ENCODE data around the gene CYREN. TPM values are rescaled to one million over a fixed set of nuclear protein-coding genes. Genes with fewer than 3 reads are reported as not detected.
A peak's percentile ranks its signal among the peaks of the same experiment; 100 is the strongest.

CYREN gene
- polyA plus RNA-seq, 2 of the 4 experiments (the other 2 are of a cell fraction): 59.3 to 70.4 TPM

- TF ChIP-seq, protein P1, sequence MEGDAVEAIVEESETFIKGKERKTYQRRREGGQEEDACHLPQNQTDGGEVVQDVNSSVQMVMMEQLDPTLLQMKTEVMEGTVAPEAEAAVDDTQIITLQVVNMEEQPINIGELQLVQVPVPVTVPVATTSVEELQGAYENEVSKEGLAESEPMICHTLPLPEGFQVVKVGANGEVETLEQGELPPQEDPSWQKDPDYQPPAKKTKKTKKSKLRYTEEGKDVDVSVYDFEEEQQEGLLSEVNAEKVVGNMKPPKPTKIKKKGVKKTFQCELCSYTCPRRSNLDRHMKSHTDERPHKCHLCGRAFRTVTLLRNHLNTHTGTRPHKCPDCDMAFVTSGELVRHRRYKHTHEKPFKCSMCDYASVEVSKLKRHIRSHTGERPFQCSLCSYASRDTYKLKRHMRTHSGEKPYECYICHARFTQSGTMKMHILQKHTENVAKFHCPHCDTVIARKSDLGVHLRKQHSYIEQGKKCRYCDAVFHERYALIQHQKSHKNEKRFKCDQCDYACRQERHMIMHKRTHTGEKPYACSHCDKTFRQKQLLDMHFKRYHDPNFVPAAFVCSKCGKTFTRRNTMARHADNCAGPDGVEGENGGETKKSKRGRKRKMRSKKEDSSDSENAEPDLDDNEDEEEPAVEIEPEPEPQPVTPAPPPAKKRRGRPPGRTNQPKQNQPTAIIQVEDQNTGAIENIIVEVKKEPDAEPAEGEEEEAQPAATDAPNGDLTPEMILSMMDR (IDR thresholded peaks at IDR 0.05): no peak
- TF ChIP-seq BCL3 (IDR thresholded peaks at IDR 0.05): no peak
- TF ChIP-seq, protein P2, sequence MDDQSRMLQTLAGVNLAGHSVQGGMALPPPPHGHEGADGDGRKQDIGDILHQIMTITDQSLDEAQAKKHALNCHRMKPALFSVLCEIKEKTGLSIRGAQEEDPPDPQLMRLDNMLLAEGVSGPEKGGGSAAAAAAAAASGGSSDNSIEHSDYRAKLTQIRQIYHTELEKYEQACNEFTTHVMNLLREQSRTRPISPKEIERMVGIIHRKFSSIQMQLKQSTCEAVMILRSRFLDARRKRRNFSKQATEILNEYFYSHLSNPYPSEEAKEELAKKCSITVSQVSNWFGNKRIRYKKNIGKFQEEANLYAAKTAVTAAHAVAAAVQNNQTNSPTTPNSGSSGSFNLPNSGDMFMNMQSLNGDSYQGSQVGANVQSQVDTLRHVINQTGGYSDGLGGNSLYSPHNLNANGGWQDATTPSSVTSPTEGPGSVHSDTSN (IDR thresholded peaks at IDR 0.05): no peak
- no peak for TF ChIP-seq CHD2 (IDR thresholded peaks at IDR 0.05; ENCODE audit: low read length, partially characterized antibody)
Measured at GRCh38 chr7:135150072-135150782, 20.3 kb downstream of the CYREN start (continued).

DNA sequence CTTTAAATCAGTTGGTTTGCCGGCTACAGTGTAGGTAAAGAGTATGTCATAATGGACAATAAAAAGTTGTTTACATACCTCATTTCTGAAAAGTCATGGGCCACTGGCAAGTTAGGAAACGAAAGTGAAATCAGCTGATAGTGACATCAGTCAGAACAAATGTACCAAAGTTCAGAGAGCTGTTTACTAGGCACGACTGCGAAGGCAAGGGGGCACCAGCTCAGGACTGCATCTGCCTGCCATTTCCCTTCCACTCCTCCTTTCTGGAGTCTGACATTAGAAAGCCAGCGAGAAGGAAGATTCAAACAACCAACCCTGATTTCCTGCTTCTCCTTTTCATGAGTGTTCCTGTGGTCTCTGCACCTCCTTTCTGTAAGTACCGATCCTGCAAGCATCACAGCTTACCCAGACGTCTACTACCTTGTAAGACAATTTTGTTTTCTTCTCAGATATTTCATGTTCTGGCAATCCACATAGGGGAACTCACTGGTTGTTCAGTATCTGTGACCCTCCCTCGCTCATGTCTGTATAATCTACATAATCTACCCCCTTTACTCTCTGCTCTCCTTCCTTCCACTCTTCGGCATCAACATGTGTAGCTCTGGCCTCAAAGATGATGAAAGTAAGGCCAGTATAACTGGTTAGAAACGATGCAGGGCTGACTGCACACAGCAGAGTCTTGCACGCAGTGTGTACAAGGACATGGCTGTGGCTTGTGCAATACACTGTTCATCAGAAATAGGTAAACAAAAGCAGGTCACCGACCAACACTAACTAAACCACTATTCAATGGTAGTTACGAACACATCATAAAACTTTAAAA, 22.4 kb downstream of the CYREN start, which contains the start of gene TMEM140:
TMEM140 (plus strand) TSS at position 174 of the 823 bp plus-strand sequence. CDS start 16,370 bp downstream, outside the sequence.
- Histone ChIP-seq H3K9me3 (no peaks in the 10 kb centered on the region), H3K27ac (peak within 1 kb of the TSS; percentile 61 to 72), H3K4me1 (peaks cover 16% of the 10 kb centered on the region), H3K4me2 (peak within 1 kb of the TSS; percentile 85), H3K4me3 (peak within 1 kb of the TSS; percentile 41)
- DNase-seq (ENCODE audit: low read depth in 1 of 2, low spot score in 1 of 2) (peak in 1 of 2 experiments; percentile 56), FAIRE-seq (no peak), ATAC-seq (peak; percentile 77 to 83)
- TF ChIP-seq EP300 (IDR thresholded peaks at IDR 0.05) (no peak), MAX (IDR thresholded peaks at IDR 0.05) (0 out of 2 replicates have a peak, but pooled peaks have one; percentile 24), FOSL2 (IDR thresholded peaks at IDR 0.05) (no peak), FOSL2 (CRISPR knock-in tag; IDR thresholded peaks at IDR 0.05) (no peak), HOXB5 (CRISPR knock-in tag; IDR thresholded peaks at IDR 0.05) (no peak), TP53 (CRISPR knock-in tag; IDR thresholded peaks at IDR 0.05) (no peak), CEBPB (IDR thresholded peaks at IDR 0.05) (peak; percentile 57 to 68; a peak in 3 of 4 replicates), RNF2 (IDR thresholded peaks at IDR 0.05; ENCODE audit: borderline replicate concordance, low read depth) (no peak), USF2 (IDR thresholded peaks at IDR 0.05) (no peak), BHLHE40 (IDR thresholded peaks at IDR 0.05; ENCODE audit: low read depth, low read length) (no peak), HOXA7 (CRISPR knock-in tag; IDR thresholded peaks at IDR 0.05) (no peak), NFE2L2 (conservative IDR thresholded peaks at IDR 0.05; ENCODE audit: low read length) (no peak), SREBF2 (IDR thresholded peaks at IDR 0.05) (no peak)
- TF ChIP-seq, protein P3, sequence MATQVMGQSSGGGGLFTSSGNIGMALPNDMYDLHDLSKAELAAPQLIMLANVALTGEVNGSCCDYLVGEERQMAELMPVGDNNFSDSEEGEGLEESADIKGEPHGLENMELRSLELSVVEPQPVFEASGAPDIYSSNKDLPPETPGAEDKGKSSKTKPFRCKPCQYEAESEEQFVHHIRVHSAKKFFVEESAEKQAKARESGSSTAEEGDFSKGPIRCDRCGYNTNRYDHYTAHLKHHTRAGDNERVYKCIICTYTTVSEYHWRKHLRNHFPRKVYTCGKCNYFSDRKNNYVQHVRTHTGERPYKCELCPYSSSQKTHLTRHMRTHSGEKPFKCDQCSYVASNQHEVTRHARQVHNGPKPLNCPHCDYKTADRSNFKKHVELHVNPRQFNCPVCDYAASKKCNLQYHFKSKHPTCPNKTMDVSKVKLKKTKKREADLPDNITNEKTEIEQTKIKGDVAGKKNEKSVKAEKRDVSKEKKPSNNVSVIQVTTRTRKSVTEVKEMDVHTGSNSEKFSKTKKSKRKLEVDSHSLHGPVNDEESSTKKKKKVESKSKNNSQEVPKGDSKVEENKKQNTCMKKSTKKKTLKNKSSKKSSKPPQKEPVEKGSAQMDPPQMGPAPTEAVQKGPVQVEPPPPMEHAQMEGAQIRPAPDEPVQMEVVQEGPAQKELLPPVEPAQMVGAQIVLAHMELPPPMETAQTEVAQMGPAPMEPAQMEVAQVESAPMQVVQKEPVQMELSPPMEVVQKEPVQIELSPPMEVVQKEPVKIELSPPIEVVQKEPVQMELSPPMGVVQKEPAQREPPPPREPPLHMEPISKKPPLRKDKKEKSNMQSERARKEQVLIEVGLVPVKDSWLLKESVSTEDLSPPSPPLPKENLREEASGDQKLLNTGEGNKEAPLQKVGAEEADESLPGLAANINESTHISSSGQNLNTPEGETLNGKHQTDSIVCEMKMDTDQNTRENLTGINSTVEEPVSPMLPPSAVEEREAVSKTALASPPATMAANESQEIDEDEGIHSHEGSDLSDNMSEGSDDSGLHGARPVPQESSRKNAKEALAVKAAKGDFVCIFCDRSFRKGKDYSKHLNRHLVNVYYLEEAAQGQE (IDR thresholded peaks at IDR 0.05): no peak
- ChIA-PET POLR2A (interaction anchor here (1.7 to 2.0 kb wide), 2 partner anchors 21 to 162 kb away, joined by 4 to 12 read pairs; partner anchors contain the start of gene AGBL3), CTCF (interaction anchor here (0.9 to 3.1 kb wide), 5 partner anchors 9 to 161 kb away, joined by 3 to 10 read pairs (median 3); partner anchors contain the start of genes AGBL3 and CYREN)
- whole genome bisulfite sequencing (ENCODE audit: missing lambda C conversion rate): 14% methylated on average over 13 of the region's 13 CpGs

Measured in A549 (cell line).